K562 (cell line): Measurements from ENCODE around the gene ZNF181. TPM values are rescaled to one million over a fixed set of nuclear protein-coding genes. Genes with fewer than 3 reads are reported as not detected.

ENCODE experiments used
- DACH1 ChIP-seq: fragments of 450-650 bp; IDR thresholded peaks from 2 replicates; pipeline ENCODE4 v1.6.1; 2018; ENCODE audit not compliant: partially characterized antibody
- ETV5 ChIP-seq: sonication (generic); formaldehyde crosslinking; IDR thresholded peaks from 2 replicates; pipeline ENCODE4 v1.4.0; 2020; ENCODE audit warnings: low read depth, mild to moderate bottlenecking, missing genetic modification reagents
- FOXK2 ChIP-seq, 2 experiments: fragments of 450-650 bp; IDR thresholded peaks in 1 of 2; conservative IDR thresholded peaks in 1 of 2; 2 replicates each; pipeline ENCODE4 v1.6.1; 2016; ENCODE audit warnings: low read depth in 2 of 2, mild to moderate bottlenecking in 1 of 2
- GTF2A2 ChIP-seq: IDR thresholded peaks from 2 replicates; pipeline ENCODE4 v1.6.1; 2016; ENCODE audit warnings: mild to moderate bottlenecking, missing genetic modification characterization, missing compliant biosample characterization
- KLF1 ChIP-seq: fragments of 450-650 bp; IDR thresholded peaks from 2 replicates; pipeline ENCODE4 v1.6.1; 2016; ENCODE audit warnings: missing genetic modification characterization, missing compliant biosample characterization
- KLF16 ChIP-seq: IDR thresholded peaks from 2 replicates; pipeline ENCODE4 v1.6.1; 2016; ENCODE audit warnings: antibody characterized with exemption
- NCOA2 ChIP-seq, 2 experiments: fragments of 450-650 bp; IDR thresholded peaks; 2 replicates each; pipeline ENCODE4 v1.6.1; 2018; ENCODE audit warnings: mild to moderate bottlenecking in 2 of 2, moderate library complexity in 1 of 2; ENCODE audit not compliant: partially characterized antibody in 2 of 2
- PHF8 ChIP-seq: fragments of 200-600 bp; sonication (generic); IDR thresholded peaks from 2 replicates; pipeline ENCODE4 v1.6.1; 2012; ENCODE audit warnings: mixed run types, mild to moderate bottlenecking, inconsistent platforms, low read length, moderate library complexity, borderline replicate concordance
- RBM34 ChIP-seq: fragments of 200-400 bp; formaldehyde crosslinking; IDR thresholded peaks from 2 replicates; pipeline ENCODE4 v1.6.1; 2018; ENCODE audit warnings: low read length, borderline replicate concordance; ENCODE audit not compliant: insufficient read depth
- SFPQ ChIP-seq: fragments of 200-400 bp; formaldehyde crosslinking; IDR thresholded peaks from 2 replicates; pipeline ENCODE4 v1.6.1; 2017; ENCODE audit warnings: mild to moderate bottlenecking, low read depth, low read length, moderate library complexity
- SIX5 ChIP-seq, 2 experiments: IDR thresholded peaks; 2 replicates each; pipeline ENCODE4 v1.6.1; 2011; ENCODE audit warnings: low read length in 2 of 2, borderline replicate concordance in 1 of 2, low read depth in 1 of 2, mild to moderate bottlenecking in 1 of 2, moderate library complexity in 1 of 2; ENCODE audit not compliant: insufficient read depth in 1 of 2
- SMARCB1 ChIP-seq: IDR thresholded peaks from 2 replicates; pipeline ENCODE4 v1.6.1; 2011; ENCODE audit warnings: improper control_type of control experiment, low read depth; ENCODE audit not compliant: insufficient read length
- ZBTB49 ChIP-seq: sonication (generic); formaldehyde crosslinking; IDR thresholded peaks from 2 replicates; pipeline ENCODE4 v1.8.0; 2022; ENCODE audit warnings: missing genetic modification reagents, mild to moderate bottlenecking, borderline replicate concordance
- ZBTB9 ChIP-seq: fragments of 450-650 bp; formaldehyde crosslinking; IDR thresholded peaks from 2 replicates; pipeline ENCODE4 v1.4.0; 2020; ENCODE audit warnings: mild to moderate bottlenecking, moderate library complexity
- ZMIZ1 ChIP-seq, 2 experiments: fragments of 150-350 bp in 1 of 2; IDR thresholded peaks; 2 replicates each; pipeline ENCODE4 v1.6.1; 2012 to 2016; ENCODE audit warnings: low read depth in 2 of 2, low read length in 2 of 2, mild to moderate bottlenecking in 1 of 2, moderate library complexity in 1 of 2
- ZNF212 ChIP-seq: fragments of 450-650 bp; formaldehyde crosslinking; IDR thresholded peaks from 2 replicates; pipeline ENCODE4 v1.4.0; 2020; ENCODE audit warnings: mild to moderate bottlenecking
- ZNF75A ChIP-seq: fragments of 450-650 bp; formaldehyde crosslinking; IDR thresholded peaks from 2 replicates; pipeline ENCODE4 v1.4.0; 2020; ENCODE audit warnings: mild to moderate bottlenecking
- polyA plus RNA-seq, 8 experiments: library from polyadenylated mRNA; depleted of rRNA in 4 of 8; stranded (reverse) in 5 of 8; unstranded in 3 of 8; fragments of >200 nt; fragmentation: Nextera tagmentation in 2 of 8; fragmentation: Illumina TruSeq in 1 of 8; extraction: Ambion mirVana in 2 of 8; extraction: Trizol in 1 of 8; gene quantifications; 2 replicates each; pipeline versions ENCODE4 v1.2.1 to v1.2.3, GENCODE V29; 2011 to 2014; ENCODE audit warnings: inconsistent platforms in 1 of 8, missing spikeins in 1 of 8
- total RNA-seq, 7 experiments: library from RNA; depleted of rRNA in 6 of 7; stranded (reverse); fragments of >200 nt in 6 of 7; fragmentation: Illumina TruSeq in 2 of 7; extraction: Trizol in 2 of 7; gene quantifications; 2 replicates each; pipeline versions ENCODE4 v1.2.1 to v1.2.3, GENCODE V29; 2011 to 2021; ENCODE audit warnings: low replicate concordance in 1 of 7

The ZNF181 gene
- total and polyA plus RNA-seq, 9 of the 15 experiments (the other 6 are each of a cell fraction or from before 2014, with no cell fraction given): 4.3 to 20.3 (median 12.1) TPM

GRCh38 chr19:34772697-34773554 is 38.9 kb downstream of the ZNF181 start, which contains the start of gene ZNF599 (continued):
- TF ChIP-seq NCOA2 (IDR thresholded peaks at IDR 0.05; ENCODE audit: partially characterized antibody in 2 of 2) (no peak), SFPQ (no peak), ZBTB49 (CRISPR knock-in tag) (no peak), ETV5 (0 out of 2 replicates have a peak, but pooled peaks have one; percentile 42), PHF8 (peak; percentile 75; the same call in 1 of the 2 replicates), DACH1 (no peak), RBM34 (no peak), ZMIZ1 (IDR thresholded peaks at IDR 0.05; ENCODE audit: low read depth in 2 of 2, low read length in 2 of 2) (no peak), ZNF212 (CRISPR knock-in tag) (no peak), FOXK2 (conservative IDR thresholded peaks at IDR 0.05 in 1 of 2, IDR thresholded peaks at IDR 0.05 in 1 of 2; ENCODE audit: low read depth in 2 of 2) (no peak), GTF2A2 (tag) (no peak), KLF16 (peak; percentile 84), KLF1 (tag) (0 out of 2 replicates have a peak, but pooled peaks have one; percentile 30), SMARCB1 (no peak), ZNF75A (no peak), SIX5 (IDR thresholded peaks at IDR 0.05; ENCODE audit: borderline replicate concordance in 1 of 2, insufficient read depth in 1 of 2, low read depth in 1 of 2, low read length in 2 of 2) (peak; percentile 70 to 77; a peak in 3 of 4 replicates), ZBTB9 (CRISPR knock-in tag) (no peak)
